ENCODE data around the gene CEP120. TPM values are rescaled to one million over a fixed set of nuclear protein-coding genes. Genes with fewer than 3 reads are reported as not detected.

Gene CEP120
- total RNA-seq, 1 donor from 2014 or later = 11.6 TPM

- intact Hi-C loops (cut with DNase I) = no loop called here
- no peak overlapping the region for H3K4me3 ChIP-seq
- H3K4me1 ChIP-seq = no peaks in the 10 kb centered on the region
- H3K9me3 ChIP-seq = no peaks in the 10 kb centered on the region
- TF ChIP-seq CTCF (IDR thresholded peaks at IDR 0.05) = no peak
- no peak overlapping the region for H3K27ac ChIP-seq
- peaks cover 28 to 58% of the 10 kb centered on the region in 2 donors for H3K36me3 ChIP-seq
- no peak for DNase-seq (ENCODE audit: low spot score in 2 of 2)
- no peaks in the 10 kb centered on the region for H3K27me3 ChIP-seq
Observed at GRCh38 chr5:123382252-123382651, 41.0 kb downstream of the CEP120 start.

GRCh38 chr5:123371575-123372179 is 51.5 kb downstream of the CEP120 start:
- peak in 1 of 2 donors; percentile 74 for DNase-seq (ENCODE audit: low spot score in 2 of 2)
- TF ChIP-seq CTCF (IDR thresholded peaks at IDR 0.05) = peak in 2 of 3 experiments; percentile 44 to 50
- H3K27ac ChIP-seq = no peak overlapping the region
- no peaks in the 10 kb centered on the region for H3K27me3 ChIP-seq
- intact Hi-C loops (cut with DNase I) = loop anchor here (10.0 kb wide), 1 partner anchor 667 kb away; no protein-coding TSS in a partner anchor
- no peaks in the 10 kb centered on the region for H3K9me3 ChIP-seq
- peaks cover 4 to 34% of the 10 kb centered on the region in 2 donors for H3K36me3 ChIP-seq
- peaks cover 0 to 8% of the 10 kb centered on the region in 2 donors for H3K4me1 ChIP-seq
- no peak overlapping the region for H3K4me3 ChIP-seq

- H3K4me1 ChIP-seq = peaks cover 0 to 13% of the 10 kb centered on the region in 2 donors
- no peak overlapping the region for H3K4me3 ChIP-seq
- H3K27me3 ChIP-seq = no peaks in the 10 kb centered on the region
- H3K27ac ChIP-seq = no peak overlapping the region
- DNase-seq (ENCODE audit: low spot score in 2 of 2) = no peak
- no peaks in the 10 kb centered on the region for H3K9me3 ChIP-seq
- TF ChIP-seq CTCF (IDR thresholded peaks at IDR 0.05) = no peak
- H3K36me3 ChIP-seq = peaks cover 2 to 15% of the 10 kb centered on the region in 2 donors
- intact Hi-C loops (cut with DNase I) = loop anchor here (5.0 kb wide), 5 partner anchors 332 to 867 kb away; partner anchors contain the start of genes PPIC and SNX24
Observed at GRCh38 chr5:123369371-123369968, 53.7 kb downstream of the CEP120 start.

- Histone ChIP-seq H3K36me3 (peaks cover 0 to 5% of the 10 kb centered on the region in 2 donors), H3K9me3 (no peaks in the 10 kb centered on the region), H3K27ac (no peak overlapping the region), H3K27me3 (no peaks in the 10 kb centered on the region), H3K4me1 (peaks cover 0 to 13% of the 10 kb centered on the region in 2 donors), H3K4me3 (no peak overlapping the region)
- DNase-seq (ENCODE audit: low spot score in 2 of 2) = no peak
- intact Hi-C loops (cut with DNase I) = loop anchor here (5.0 kb wide), 5 partner anchors 330 to 865 kb away; partner anchors contain the start of genes PPIC and SNX24
- TF ChIP-seq CTCF (IDR thresholded peaks at IDR 0.05) = peak in 2 of 3 experiments; percentile 42 to 53
Observed at GRCh38 chr5:123367739-123368138, 55.5 kb downstream of the CEP120 start.

GRCh38 chr5:123365156-123365555 is 58.0 kb downstream of the CEP120 start:
- no peak for TF ChIP-seq CTCF (IDR thresholded peaks at IDR 0.05)
- Histone ChIP-seq H3K9me3 (no peaks in the 10 kb centered on the region), H3K36me3 (no peaks in the 10 kb centered on the region), H3K4me3 (no peak overlapping the region), H3K27me3 (no peaks in the 10 kb centered on the region), H3K4me1 (peaks cover 0 to 22% of the 10 kb centered on the region in 2 donors), H3K27ac (peak overlapping the region; percentile 32 to 33)
- intact Hi-C loops (cut with DNase I) = loop anchor here (5.0 kb wide), 5 partner anchors 328 to 863 kb away; partner anchors contain the start of genes PPIC and SNX24
- DNase-seq (ENCODE audit: low spot score in 2 of 2) = no peak
